ENCODE data around the gene MFSD12. TPM values are rescaled to one million over a fixed set of nuclear protein-coding genes. Genes with fewer than 3 reads are reported as not detected.

MFSD12 gene
- total RNA-seq, result 92.5 and 104 TPM in 2 replicates

DNA sequence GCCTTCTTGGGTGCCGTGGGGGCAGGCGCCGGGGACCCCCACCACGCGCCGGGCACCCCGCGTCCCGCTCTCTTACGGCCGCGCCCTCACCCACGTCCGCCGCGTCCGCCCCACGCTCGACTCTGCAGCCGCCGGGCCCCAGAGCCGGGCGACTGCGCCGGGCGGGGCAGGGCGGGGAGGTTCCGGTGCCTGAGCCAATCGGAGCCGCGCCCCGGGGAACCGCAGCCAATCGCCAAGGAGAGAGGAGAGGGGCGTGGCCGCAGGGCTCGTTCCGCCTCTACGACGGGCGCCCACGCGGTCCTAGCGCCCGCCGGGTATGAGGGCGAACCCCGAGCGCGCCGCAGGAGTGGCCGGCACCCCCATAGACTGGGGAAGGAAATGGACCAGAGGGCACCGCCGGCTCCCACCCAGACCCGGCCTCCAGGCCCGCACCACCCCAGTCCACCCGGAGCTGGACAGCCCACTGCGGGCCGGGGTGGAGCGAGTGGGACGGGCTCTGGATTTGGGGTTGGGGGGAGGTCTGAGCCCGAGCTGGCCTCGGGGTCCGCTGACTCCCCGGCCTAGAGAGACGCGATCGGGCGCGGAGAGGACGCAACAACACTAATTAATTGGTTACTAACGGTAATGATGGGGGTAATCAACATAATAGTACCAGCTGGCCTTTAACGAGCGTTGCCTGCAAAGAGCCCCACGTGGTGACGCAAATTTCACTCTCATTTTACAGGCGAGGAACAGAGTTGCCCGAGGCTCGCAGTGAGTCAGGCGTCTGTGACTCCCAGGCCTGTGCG, at the start of gene MFSD12:
TSS of gene MFSD12 (minus strand) at position 126 of the 788 bp plus-strand sequence. CDS start 183 bp downstream, outside the sequence.
- Histone ChIP-seq H3K27me3 (ENCODE audit: insufficient read depth, low read length) (no peaks in the 10 kb centered on the region), H3K4me3 (ENCODE audit: insufficient read depth, low read length) (peak within 1 kb of the TSS; percentile 95), H2AFZ (ENCODE audit: low read length) (peak within 1 kb of the TSS; percentile 92), H3K4me2 (ENCODE audit: insufficient read depth, low read length) (peak within 1 kb of the TSS; percentile 95), H3K27ac (ENCODE audit: low read depth, low read length) (peak within 1 kb of the TSS; percentile 85), H3K36me3 (ENCODE audit: insufficient read depth, low read length) (no peaks in the 10 kb centered on the region), H3K4me1 (ENCODE audit: insufficient read depth, low read length) (peaks cover 10% of the 10 kb centered on the region), H4K20me1 (ENCODE audit: insufficient read depth, low read length) (peaks cover 19% of the 10 kb centered on the region), H3K79me2 (ENCODE audit: insufficient read depth, low read length) (peaks cover 39% of the 10 kb centered on the region), H3K9me3 (ENCODE audit: low read depth, low read length) (no peaks in the 10 kb centered on the region)
- TF ChIP-seq, protein P1, sequence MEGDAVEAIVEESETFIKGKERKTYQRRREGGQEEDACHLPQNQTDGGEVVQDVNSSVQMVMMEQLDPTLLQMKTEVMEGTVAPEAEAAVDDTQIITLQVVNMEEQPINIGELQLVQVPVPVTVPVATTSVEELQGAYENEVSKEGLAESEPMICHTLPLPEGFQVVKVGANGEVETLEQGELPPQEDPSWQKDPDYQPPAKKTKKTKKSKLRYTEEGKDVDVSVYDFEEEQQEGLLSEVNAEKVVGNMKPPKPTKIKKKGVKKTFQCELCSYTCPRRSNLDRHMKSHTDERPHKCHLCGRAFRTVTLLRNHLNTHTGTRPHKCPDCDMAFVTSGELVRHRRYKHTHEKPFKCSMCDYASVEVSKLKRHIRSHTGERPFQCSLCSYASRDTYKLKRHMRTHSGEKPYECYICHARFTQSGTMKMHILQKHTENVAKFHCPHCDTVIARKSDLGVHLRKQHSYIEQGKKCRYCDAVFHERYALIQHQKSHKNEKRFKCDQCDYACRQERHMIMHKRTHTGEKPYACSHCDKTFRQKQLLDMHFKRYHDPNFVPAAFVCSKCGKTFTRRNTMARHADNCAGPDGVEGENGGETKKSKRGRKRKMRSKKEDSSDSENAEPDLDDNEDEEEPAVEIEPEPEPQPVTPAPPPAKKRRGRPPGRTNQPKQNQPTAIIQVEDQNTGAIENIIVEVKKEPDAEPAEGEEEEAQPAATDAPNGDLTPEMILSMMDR (IDR thresholded peaks at IDR 0.05; ENCODE audit: extremely low read depth, low read depth, low read length), result no peak
- DNase-seq (ENCODE audit: insufficient read length, low spot score, missing footprints), result peak; percentile 100

DNA sequence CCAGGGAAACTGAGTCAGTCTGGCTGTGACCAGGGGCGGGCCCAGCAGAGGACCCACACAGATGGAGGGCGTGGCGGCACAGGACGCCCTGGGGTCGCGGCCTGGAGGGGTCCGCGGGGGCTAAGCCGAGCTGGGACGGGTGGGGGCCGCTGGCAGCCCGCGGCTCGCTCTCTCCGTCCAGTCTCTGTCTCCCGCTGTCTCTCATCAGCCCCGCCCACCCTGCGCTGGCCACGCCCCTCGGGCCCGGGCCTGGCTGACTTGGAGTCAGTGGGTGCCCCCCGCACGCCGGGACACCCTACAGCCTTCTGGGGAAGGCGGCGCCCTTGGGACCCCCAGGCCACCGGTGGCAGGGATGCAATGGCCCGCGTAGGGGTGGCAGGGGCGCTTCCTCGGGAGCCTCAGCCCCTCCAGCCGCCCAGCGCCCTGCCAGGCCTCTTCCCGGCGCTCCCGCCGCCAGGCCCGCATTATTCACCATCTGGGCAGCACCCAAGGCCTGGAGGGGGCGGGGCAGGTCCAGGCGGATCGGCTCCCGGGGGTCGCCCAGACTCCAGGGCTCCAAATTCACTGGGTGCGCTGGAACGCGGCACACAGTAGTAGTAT, 49.4 kb upstream of the MFSD12 start, which contains the start of gene TBXA2R:
TSS of gene TBXA2R (minus strand) at position 186 of the 600 bp plus-strand sequence. CDS start 6,241 bp downstream, outside the sequence.
- Histone ChIP-seq H3K27ac (ENCODE audit: low read depth, low read length) (no peak within 1 kb of the TSS), H4K20me1 (ENCODE audit: insufficient read depth, low read length) (no peaks in the 10 kb centered on the region), H3K4me1 (ENCODE audit: insufficient read depth, low read length) (peaks cover 13% of the 10 kb centered on the region), H3K27me3 (ENCODE audit: insufficient read depth, low read length) (peaks cover 2% of the 10 kb centered on the region), H3K4me2 (ENCODE audit: insufficient read depth, low read length) (peak within 1 kb of the TSS; percentile 85), H3K36me3 (ENCODE audit: insufficient read depth, low read length) (peaks cover 5% of the 10 kb centered on the region), H3K79me2 (ENCODE audit: insufficient read depth, low read length) (no peaks in the 10 kb centered on the region), H3K4me3 (ENCODE audit: insufficient read depth, low read length) (peak within 1 kb of the TSS; percentile 72), H3K9me3 (ENCODE audit: low read depth, low read length) (no peaks in the 10 kb centered on the region), H2AFZ (ENCODE audit: low read length) (peak within 1 kb of the TSS; percentile 78)
- TF ChIP-seq, protein P1 (IDR thresholded peaks at IDR 0.05; ENCODE audit: extremely low read depth, low read depth, low read length), result no peak
- peak; percentile 100 for DNase-seq (ENCODE audit: insufficient read length, low spot score, missing footprints)

DNA sequence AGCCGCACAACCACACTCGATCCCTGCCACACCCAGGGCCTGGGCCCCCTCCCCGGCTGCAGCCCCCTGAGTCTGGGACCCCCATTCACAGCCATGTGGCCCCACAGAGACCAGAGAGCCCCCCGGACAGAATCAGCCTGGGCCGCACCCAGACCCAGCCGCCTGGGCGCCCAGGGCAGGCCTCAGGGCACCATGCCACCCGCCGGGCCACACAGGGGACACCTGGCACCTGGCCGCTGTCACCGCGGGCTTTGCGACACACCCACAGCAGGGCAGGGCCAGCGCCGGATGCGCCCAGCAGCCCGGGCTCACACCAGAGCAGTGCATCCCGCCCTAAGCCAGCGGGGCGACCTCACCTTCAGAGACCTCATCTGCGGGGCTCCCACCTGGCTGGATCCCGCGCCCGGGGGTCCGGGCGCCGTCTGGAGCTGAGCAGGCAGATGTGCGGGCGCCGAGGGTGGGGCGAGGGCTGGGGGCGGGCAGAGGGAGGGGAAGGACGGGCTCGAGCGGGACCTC, 48.8 kb upstream of the MFSD12 start:
- peaks cover 3% of the 10 kb centered on the region for H3K36me3 ChIP-seq (ENCODE audit: insufficient read depth, low read length)
- H3K4me1 ChIP-seq (ENCODE audit: insufficient read depth, low read length), result peaks cover 13% of the 10 kb centered on the region
- no peaks in the 10 kb centered on the region for H4K20me1 ChIP-seq (ENCODE audit: insufficient read depth, low read length)
- H3K9me3 ChIP-seq (ENCODE audit: low read depth, low read length), result no peaks in the 10 kb centered on the region
- H3K4me2 ChIP-seq (ENCODE audit: insufficient read depth, low read length), result peak overlapping the region; percentile 85
- no peak overlapping the region for H3K27ac ChIP-seq (ENCODE audit: low read depth, low read length)
- TF ChIP-seq, protein P1 (IDR thresholded peaks at IDR 0.05; ENCODE audit: extremely low read depth, low read depth, low read length), result no peak
- H3K4me3 ChIP-seq (ENCODE audit: insufficient read depth, low read length), result peak overlapping the region; percentile 72
- DNase-seq (ENCODE audit: insufficient read length, low spot score, missing footprints), result peak; percentile 94
- peak overlapping the region; percentile 78 for H2AFZ ChIP-seq (ENCODE audit: low read length)
- H3K27me3 ChIP-seq (ENCODE audit: insufficient read depth, low read length), result peaks cover 2% of the 10 kb centered on the region
- no peaks in the 10 kb centered on the region for H3K79me2 ChIP-seq (ENCODE audit: insufficient read depth, low read length)

DNA sequence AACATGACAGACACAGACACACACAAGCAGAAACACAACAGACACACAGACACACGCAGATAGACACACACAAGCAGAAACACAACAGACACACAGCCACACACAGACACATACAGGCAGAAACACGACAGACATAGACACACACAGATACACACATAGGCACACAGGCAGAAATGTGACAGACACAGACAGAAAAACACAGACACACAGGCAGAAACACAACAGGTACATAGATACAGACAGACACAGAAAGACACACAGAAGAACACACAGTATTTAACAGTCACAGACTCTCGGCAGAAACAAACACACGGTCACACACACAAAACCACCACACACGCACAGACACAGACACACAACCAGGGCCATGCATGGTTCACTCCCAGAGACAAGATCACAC, 48.4 kb upstream of the MFSD12 start:
- Histone ChIP-seq H3K36me3 (ENCODE audit: insufficient read depth, low read length) (peaks cover 3% of the 10 kb centered on the region), H3K27me3 (ENCODE audit: insufficient read depth, low read length) (peaks cover 2% of the 10 kb centered on the region), H3K9me3 (ENCODE audit: low read depth, low read length) (no peaks in the 10 kb centered on the region), H2AFZ (ENCODE audit: low read length) (no peak overlapping the region), H3K4me2 (ENCODE audit: insufficient read depth, low read length) (peak overlapping the region; percentile 85), H3K27ac (ENCODE audit: low read depth, low read length) (no peak overlapping the region), H3K4me1 (ENCODE audit: insufficient read depth, low read length) (peaks cover 13% of the 10 kb centered on the region), H4K20me1 (ENCODE audit: insufficient read depth, low read length) (no peaks in the 10 kb centered on the region), H3K4me3 (ENCODE audit: insufficient read depth, low read length) (peak overlapping the region; percentile 72), H3K79me2 (ENCODE audit: insufficient read depth, low read length) (no peaks in the 10 kb centered on the region)
- DNase-seq (ENCODE audit: insufficient read length, low spot score, missing footprints), result no peak
- TF ChIP-seq, protein P1 (IDR thresholded peaks at IDR 0.05; ENCODE audit: extremely low read depth, low read depth, low read length), result no peak

Measured in osteoblast (primary cell).